Measurements from ENCODE around the gene NCOR2.
A peak's percentile ranks its signal among the peaks of the same experiment; 100 is the strongest.

The NCOR2 gene

DNA sequence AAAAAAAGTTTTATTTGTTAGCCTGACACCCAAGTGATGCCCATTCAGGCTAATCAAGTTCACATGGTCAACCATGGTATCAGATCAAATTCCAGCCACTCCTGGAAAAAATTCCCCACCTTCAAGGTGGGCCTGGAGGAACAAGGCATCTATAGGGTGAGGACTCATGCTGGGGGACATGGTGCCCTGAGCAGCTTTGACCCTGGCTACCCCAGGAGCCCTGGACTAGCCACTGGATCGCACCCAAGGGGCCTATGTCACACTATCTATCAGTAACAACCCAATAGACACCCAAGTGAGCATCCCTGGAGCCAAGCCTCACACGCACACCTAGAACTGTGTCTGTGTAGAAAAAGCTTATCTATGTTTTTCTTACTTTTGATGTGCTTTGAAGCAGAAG lies 4.1 kb upstream of the NCOR2 start:
- H3K4me3 ChIP-seq (ENCODE audit: low read depth in 1 of 2, low read length in 1 of 2) = no peak overlapping the region
- no peaks in the 10 kb centered on the region for H3K36me3 ChIP-seq
- peaks cover 16% of the 10 kb centered on the region for H3K27me3 ChIP-seq
- peaks cover 7 to 12% of the 10 kb centered on the region in 2 experiments for H3K4me1 ChIP-seq (ENCODE audit: control insufficient read depth in 1 of 2, insufficient read depth in 1 of 2, low read depth in 1 of 2, low read length in 1 of 2)
- H3K9me3 ChIP-seq = no peaks in the 10 kb centered on the region
- no peak for TF ChIP-seq CTCF (IDR thresholded peaks at IDR 0.05)
- H3K27ac ChIP-seq = no peak overlapping the region

DNA sequence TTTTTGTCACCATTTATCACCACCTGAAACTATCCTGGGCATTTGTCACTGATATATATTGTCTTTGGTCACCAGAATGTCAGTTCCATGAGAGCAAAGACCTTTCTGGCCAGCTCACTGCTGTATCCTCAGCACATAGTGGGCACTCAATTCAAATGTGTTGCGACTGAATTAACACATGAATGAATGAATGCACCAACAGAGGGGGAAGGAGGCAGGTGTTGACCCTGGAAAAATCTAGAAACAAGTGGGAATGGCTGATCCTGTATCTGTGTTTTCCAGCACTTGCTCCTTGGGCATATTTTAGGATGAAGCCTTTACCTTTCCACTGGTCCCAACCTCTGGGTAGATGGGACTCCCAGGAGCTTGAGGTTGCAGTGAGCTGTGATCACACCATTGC lies 3.4 kb upstream of the NCOR2 start:
- H3K27me3 ChIP-seq = peaks cover 22% of the 10 kb centered on the region
- peaks cover 13 to 16% of the 10 kb centered on the region in 2 experiments for H3K4me1 ChIP-seq (ENCODE audit: control insufficient read depth in 1 of 2, insufficient read depth in 1 of 2, low read depth in 1 of 2, low read length in 1 of 2)
- H3K4me3 ChIP-seq (ENCODE audit: low read depth in 1 of 2, low read length in 1 of 2) = no peak overlapping the region
- no peaks in the 10 kb centered on the region for H3K9me3 ChIP-seq
- no peaks in the 10 kb centered on the region for H3K36me3 ChIP-seq
- H3K27ac ChIP-seq = no peak overlapping the region
- TF ChIP-seq CTCF (IDR thresholded peaks at IDR 0.05) = no peak

GRCh38 chr12:124569375-124570148 lies 2.1 kb upstream of the NCOR2 start:
- H3K9me3 ChIP-seq = no peaks in the 10 kb centered on the region
- H3K4me1 ChIP-seq (ENCODE audit: control insufficient read depth in 1 of 2, insufficient read depth in 1 of 2, low read depth in 1 of 2, low read length in 1 of 2) = peaks cover 17 to 19% of the 10 kb centered on the region in 2 experiments
- H3K27me3 ChIP-seq = peaks cover 33% of the 10 kb centered on the region
- H3K36me3 ChIP-seq = no peaks in the 10 kb centered on the region
- TF ChIP-seq CTCF (IDR thresholded peaks at IDR 0.05) = no peak
- no peak overlapping the region for H3K27ac ChIP-seq
- no peak overlapping the region for H3K4me3 ChIP-seq (ENCODE audit: low read depth in 1 of 2, low read length in 1 of 2)

DNA sequence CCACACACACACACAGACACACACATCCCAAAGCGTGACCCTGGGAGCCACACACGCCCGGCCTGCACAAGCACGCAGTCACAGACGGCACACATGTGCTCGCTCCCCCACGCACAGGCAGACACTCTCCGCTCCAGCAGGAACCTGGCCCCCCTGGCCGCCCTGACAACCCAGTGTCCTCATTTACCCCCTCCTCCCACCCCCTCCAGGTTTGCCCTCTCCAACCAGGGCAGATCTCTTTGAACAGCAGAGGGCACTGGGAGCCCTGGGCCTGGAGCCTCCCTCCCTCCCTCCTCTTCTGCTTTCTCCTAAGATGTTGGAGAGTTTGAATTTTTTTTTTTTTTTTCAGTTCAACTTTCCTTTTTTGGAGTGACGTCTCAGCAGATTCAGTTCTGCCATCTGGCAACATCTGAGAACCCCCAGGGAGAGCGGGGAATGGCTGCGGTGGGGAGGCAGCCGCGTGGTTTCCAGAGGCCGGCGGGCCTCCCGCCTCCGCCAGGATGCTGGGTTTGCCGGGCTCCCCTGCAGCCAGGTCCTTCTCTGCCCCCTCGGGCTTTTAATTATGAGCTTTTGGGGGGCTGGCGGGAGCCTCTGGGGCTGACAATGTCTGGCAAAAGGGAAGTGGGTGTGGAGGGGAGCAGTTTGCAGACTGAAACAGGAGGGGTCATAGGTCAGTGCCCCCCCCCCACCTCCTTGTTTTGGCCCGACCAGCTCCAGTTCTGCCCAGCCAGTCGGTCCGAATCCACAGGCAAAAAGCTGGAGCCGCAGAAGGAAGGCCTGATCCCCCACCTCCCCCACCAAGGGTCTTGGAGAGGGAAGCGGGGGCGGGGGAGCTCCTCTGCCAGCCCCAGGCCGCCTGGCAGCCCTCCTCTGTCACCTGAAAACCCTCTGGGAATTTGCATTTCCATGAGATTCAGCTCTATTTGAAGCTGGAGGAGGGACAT lies 1.3 kb upstream of the NCOR2 start:
- H3K36me3 ChIP-seq = no peaks in the 10 kb centered on the region
- H3K27ac ChIP-seq = no peak overlapping the region
- H3K4me3 ChIP-seq (ENCODE audit: low read depth in 1 of 2, low read length in 1 of 2) = peak overlapping the region; percentile 68 to 75
- H3K9me3 ChIP-seq = no peaks in the 10 kb centered on the region
- peaks cover 17 to 19% of the 10 kb centered on the region in 2 experiments for H3K4me1 ChIP-seq (ENCODE audit: control insufficient read depth in 1 of 2, insufficient read depth in 1 of 2, low read depth in 1 of 2, low read length in 1 of 2)
- H3K27me3 ChIP-seq = peaks cover 35% of the 10 kb centered on the region
- no peak for TF ChIP-seq CTCF (IDR thresholded peaks at IDR 0.05)

- no peaks in the 10 kb centered on the region for H3K36me3 ChIP-seq
- H3K4me1 ChIP-seq (ENCODE audit: control insufficient read depth in 1 of 2, insufficient read depth in 1 of 2, low read depth in 1 of 2, low read length in 1 of 2) = peaks cover 17 to 19% of the 10 kb centered on the region in 2 experiments
- H3K27ac ChIP-seq = peak overlapping the region; percentile 23
- peak overlapping the region; percentile 68 to 75 for H3K4me3 ChIP-seq (ENCODE audit: low read depth in 1 of 2, low read length in 1 of 2)
- no peak for TF ChIP-seq CTCF (IDR thresholded peaks at IDR 0.05)
- peaks cover 35% of the 10 kb centered on the region for H3K27me3 ChIP-seq
- no peaks in the 10 kb centered on the region for H3K9me3 ChIP-seq
Observed at GRCh38 chr12:124567673-124568373, 411 bp upstream of the NCOR2 start.

Data from neutrophil (primary cell).